A549 (cell line): Measurements from ENCODE around the gene TMEM154. TPM values are rescaled to one million over a fixed set of nuclear protein-coding genes. Genes with fewer than 3 reads are reported as not detected.

Source experiments
- ATAC-seq, 2 experiments: fragments of 200-7000 bp in 1 of 2; fragments of >200 bp in 1 of 2; cut with Nextera tagmentation in 1 of 2; cut with Tn5 transposase in 1 of 2; 3 replicates each; pipeline versions ENCODE4 v1.8.0 to v1.9.1; 2018 to 2020; ENCODE audit warnings: mild to moderate bottlenecking in 1 of 2, moderate library complexity in 1 of 2
- CTCF ChIA-PET: fragments of 300-600 bp; sonication (Branson Sonifier 250); formaldehyde crosslinking; extraction: SDS; loops from one replicate; lab custom pipeline; 2021; ENCODE audit warnings: antibody characterized with exemption, inconsistent platforms; lab: Yijun Ruan, JAX
- POLR2A ChIA-PET: fragments of 350-600 bp; formaldehyde crosslinking; extraction: SDS; loops from one replicate; lab custom pipeline; 2021; ENCODE audit warnings: antibody characterized with exemption, inconsistent platforms; lab: Yijun Ruan, JAX
- DNase-seq, 2 experiments: peaks; one replicate each; pipeline versions ENCODE4 v3.0.0 to v3.0.0-alpha.2; 2011 to 2016; ENCODE audit warnings: low read depth in 1 of 2, low spot score in 1 of 2
- FAIRE-seq: peaks from 2 replicates; lab custom pipeline; 2011; peaks lifted over from hg19 to GRCh38; lab: Jason Lieb, UNC
- H3K27ac ChIP-seq, 2 experiments: fragments of >200 bp; sonication (Bioruptor Twin); formaldehyde crosslinking; 3 replicates each; pipeline ENCODE4 v1.5.1; 2016 to 2017
- H3K4me1 ChIP-seq: fragments of >200 bp; sonication (Bioruptor Twin); formaldehyde crosslinking; 3 replicates; pipeline ENCODE4 v1.6.1; 2016
- H3K4me2 ChIP-seq: fragments of >200 bp; sonication (Bioruptor Twin); formaldehyde crosslinking; 3 replicates; pipeline ENCODE4 v1.6.1; 2016
- H3K4me3 ChIP-seq: fragments of >200 bp; sonication (Bioruptor Twin); formaldehyde crosslinking; 3 replicates; pipeline ENCODE4 v1.5.1; 2016
- H3K9me3 ChIP-seq: fragments of >200 bp; sonication (Bioruptor Twin); formaldehyde crosslinking; 3 replicates; pipeline ENCODE4 v1.6.1; 2016
- ATOH8 ChIP-seq: fragments of 250-450 bp; sonication (Bioruptor Pico); IDR thresholded peaks from 2 replicates; pipeline ENCODE4 v1.5.0; 2020; ENCODE audit warnings: low read depth, mild to moderate bottlenecking, moderate library complexity
- CHD2 ChIP-seq: fragments of 150-350 bp; IDR thresholded peaks from 2 replicates; pipeline ENCODE4 v1.6.1; 2014; ENCODE audit warnings: low read length; ENCODE audit not compliant: partially characterized antibody
- CHD4 ChIP-seq: fragments of 200-600 bp; sonication (generic); IDR thresholded peaks from 2 replicates; pipeline ENCODE4 v1.6.1; 2016; ENCODE audit warnings: antibody characterized with exemption, mild to moderate bottlenecking, borderline replicate concordance
- EP300 ChIP-seq, 2 experiments: fragments of >200 bp; sonication (Bioruptor Twin); formaldehyde crosslinking; IDR thresholded peaks; 2 replicates in 1 of 2; 3 replicates in 1 of 2; pipeline ENCODE4 v1.6.1; 2016 to 2017
- ESRRA ChIP-seq: fragments of 150-350 bp; IDR thresholded peaks from 2 replicates; pipeline ENCODE4 v1.6.1; 2014; ENCODE audit warnings: mild to moderate bottlenecking, low read length, borderline replicate concordance
- FOSL2 ChIP-seq, 2 experiments: fragments of 450-650 bp in 1 of 2; fragments of >200 bp in 1 of 2; sonication (Bioruptor Twin) in 1 of 2; formaldehyde crosslinking; IDR thresholded peaks; 2 replicates each; pipeline versions ENCODE4 v1.5.0 to v1.6.1; 2016 to 2020; ENCODE audit warnings: mild to moderate bottlenecking in 1 of 2, moderate library complexity in 1 of 2
- HDAC2 ChIP-seq: fragments of 200-600 bp; sonication (generic); IDR thresholded peaks from 2 replicates; pipeline ENCODE4 v1.6.1; 2016
- HEYL ChIP-seq: fragments of 250-450 bp; sonication (Bioruptor Pico); IDR thresholded peaks from 2 replicates; pipeline ENCODE4 v1.8.0; 2021; ENCODE audit warnings: mild to moderate bottlenecking, moderate library complexity
- HMGXB4 ChIP-seq: fragments of 250-450 bp; sonication (Bioruptor Pico); IDR thresholded peaks from 2 replicates; pipeline ENCODE4 v1.5.0; 2021; ENCODE audit warnings: mild to moderate bottlenecking, moderate library complexity, borderline replicate concordance
- JUNB ChIP-seq: fragments of >200 bp; sonication (Bioruptor Twin); formaldehyde crosslinking; IDR thresholded peaks from 2 replicates; pipeline ENCODE4 v1.6.1; 2016
- KDM1A ChIP-seq: fragments of 200-600 bp; sonication (generic); IDR thresholded peaks from 2 replicates; pipeline ENCODE4 v1.6.1; 2016; ENCODE audit warnings: low read depth, mild to moderate bottlenecking
- NFE2L2 ChIP-seq: fragments of 150-350 bp; conservative IDR thresholded peaks from 2 replicates; pipeline ENCODE4 v1.6.1; 2014; ENCODE audit warnings: low read length
- NR3C1 ChIP-seq: fragments of >200 bp; sonication (Bioruptor Twin); formaldehyde crosslinking; IDR thresholded peaks from 3 replicates; pipeline ENCODE4 v1.6.1; 2017
- RNF2 ChIP-seq: fragments of 200-600 bp; sonication (generic); IDR thresholded peaks from 2 replicates; pipeline ENCODE4 v1.6.1; 2016; ENCODE audit warnings: low read depth, mild to moderate bottlenecking, antibody characterized with exemption, moderate library complexity, borderline replicate concordance
- TP53 ChIP-seq: fragments of 250-450 bp; sonication (Bioruptor Pico); IDR thresholded peaks from 2 replicates; pipeline ENCODE4 v1.5.0; 2021; ENCODE audit warnings: mild to moderate bottlenecking, moderate library complexity
- ZC3H11A ChIP-seq: fragments of 450-650 bp; IDR thresholded peaks from 2 replicates; pipeline ENCODE4 v1.6.1; 2014; ENCODE audit warnings: antibody characterized with exemption, mild to moderate bottlenecking
- ZNF302 ChIP-seq: fragments of 250-450 bp; sonication (Bioruptor Pico); IDR thresholded peaks from 2 replicates; pipeline ENCODE4 v1.9.0; 2021; ENCODE audit warnings: inconsistent platforms, mild to moderate bottlenecking, moderate library complexity
- WGBS: methylation state at CpG from one replicate; pipeline ENCODE4 v1.1.6; 2017; ENCODE audit errors: missing lambda C conversion rate; 5-methylcytosine and 5-hydroxymethylcytosine counted together
- polyA plus RNA-seq, 4 experiments: library from polyadenylated mRNA; depleted of rRNA in 3 of 4; stranded (reverse); fragments of >200 nt; fragmentation: RNase III in 1 of 4; extraction: RNeasy Plus Mini Kit Qiagen cat#74134 plus additional on column Dnase treatment in 1 of 4; gene quantifications; 2 replicates in 3 of 4; 3 replicates in 1 of 4; pipeline ENCODE4 v1.2.3, GENCODE V29; 2011 to 2017
- TF ChIP-seq, protein P1 (sequence below): fragments of 200-600 bp; sonication (generic); IDR thresholded peaks from 2 replicates; pipeline ENCODE4 v1.6.1; 2016; ENCODE audit warnings: antibody characterized with exemption, mild to moderate bottlenecking, moderate library complexity
- TF ChIP-seq, protein P2 (sequence below): fragments of 450-650 bp; IDR thresholded peaks from 2 replicates; pipeline ENCODE4 v1.6.1; 2014; ENCODE audit warnings: antibody characterized with exemption
- TF ChIP-seq, protein P3 (sequence below): fragments of >200 bp; sonication (Bioruptor Twin); formaldehyde crosslinking; IDR thresholded peaks from 3 replicates; pipeline ENCODE4 v1.5.1; 2016

TMEM154 gene
- polyA plus RNA-seq, 2 of the 4 experiments (the other 2 are of a cell fraction) = 0.05 to 0.31 TPM

- no peak overlapping the region for H3K4me2 ChIP-seq
- no peak for DNase-seq
- H3K4me3 ChIP-seq = no peak overlapping the region
- no peak overlapping the region for H3K27ac ChIP-seq
- WGBS = 68% methylated on average over 6 of the region's 6 CpGs
- TF ChIP-seq HEYL (CRISPR knock-in tag) (no peak), NR3C1 (no peak), EP300 (IDR thresholded peaks at IDR 0.05) (no peak), RNF2 (no peak), CHD2 (no peak)
- TF ChIP-seq, protein P1, sequence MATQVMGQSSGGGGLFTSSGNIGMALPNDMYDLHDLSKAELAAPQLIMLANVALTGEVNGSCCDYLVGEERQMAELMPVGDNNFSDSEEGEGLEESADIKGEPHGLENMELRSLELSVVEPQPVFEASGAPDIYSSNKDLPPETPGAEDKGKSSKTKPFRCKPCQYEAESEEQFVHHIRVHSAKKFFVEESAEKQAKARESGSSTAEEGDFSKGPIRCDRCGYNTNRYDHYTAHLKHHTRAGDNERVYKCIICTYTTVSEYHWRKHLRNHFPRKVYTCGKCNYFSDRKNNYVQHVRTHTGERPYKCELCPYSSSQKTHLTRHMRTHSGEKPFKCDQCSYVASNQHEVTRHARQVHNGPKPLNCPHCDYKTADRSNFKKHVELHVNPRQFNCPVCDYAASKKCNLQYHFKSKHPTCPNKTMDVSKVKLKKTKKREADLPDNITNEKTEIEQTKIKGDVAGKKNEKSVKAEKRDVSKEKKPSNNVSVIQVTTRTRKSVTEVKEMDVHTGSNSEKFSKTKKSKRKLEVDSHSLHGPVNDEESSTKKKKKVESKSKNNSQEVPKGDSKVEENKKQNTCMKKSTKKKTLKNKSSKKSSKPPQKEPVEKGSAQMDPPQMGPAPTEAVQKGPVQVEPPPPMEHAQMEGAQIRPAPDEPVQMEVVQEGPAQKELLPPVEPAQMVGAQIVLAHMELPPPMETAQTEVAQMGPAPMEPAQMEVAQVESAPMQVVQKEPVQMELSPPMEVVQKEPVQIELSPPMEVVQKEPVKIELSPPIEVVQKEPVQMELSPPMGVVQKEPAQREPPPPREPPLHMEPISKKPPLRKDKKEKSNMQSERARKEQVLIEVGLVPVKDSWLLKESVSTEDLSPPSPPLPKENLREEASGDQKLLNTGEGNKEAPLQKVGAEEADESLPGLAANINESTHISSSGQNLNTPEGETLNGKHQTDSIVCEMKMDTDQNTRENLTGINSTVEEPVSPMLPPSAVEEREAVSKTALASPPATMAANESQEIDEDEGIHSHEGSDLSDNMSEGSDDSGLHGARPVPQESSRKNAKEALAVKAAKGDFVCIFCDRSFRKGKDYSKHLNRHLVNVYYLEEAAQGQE = no peak
- ChIA-PET CTCF (interaction anchor here (0.6 kb wide), 1 partner anchor 750 kb away, joined by 3 read pairs; no protein-coding TSS in a partner anchor), POLR2A (no interaction called here)
- no peak for ATAC-seq
- no peaks in the 10 kb centered on the region; the same call in 2 of the 3 replicates for H3K9me3 ChIP-seq
- H3K4me1 ChIP-seq = no peaks in the 10 kb centered on the region
- no peak for FAIRE-seq
Measured at GRCh38 chr4:152663203-152664066, 16.4 kb downstream of the TMEM154 start.

- Histone ChIP-seq H3K4me3 (no peak overlapping the region), H3K27ac (no peak overlapping the region), H3K4me1 (no peaks in the 10 kb centered on the region), H3K9me3 (peaks cover 8% of the 10 kb centered on the region; the same call in 2 of the 3 replicates), H3K4me2 (no peak overlapping the region)
- ATAC-seq (no peak), FAIRE-seq (no peak), DNase-seq (no peak)
- no peak for TF ChIP-seq RNF2
- TF ChIP-seq JUNB = no peak
- TF ChIP-seq ESRRA = no peak
- TF ChIP-seq HMGXB4 (CRISPR knock-in tag) = no peak
- no peak for TF ChIP-seq CHD4
- TF ChIP-seq TP53 (CRISPR knock-in tag) = no peak
- TF ChIP-seq, protein P2, sequence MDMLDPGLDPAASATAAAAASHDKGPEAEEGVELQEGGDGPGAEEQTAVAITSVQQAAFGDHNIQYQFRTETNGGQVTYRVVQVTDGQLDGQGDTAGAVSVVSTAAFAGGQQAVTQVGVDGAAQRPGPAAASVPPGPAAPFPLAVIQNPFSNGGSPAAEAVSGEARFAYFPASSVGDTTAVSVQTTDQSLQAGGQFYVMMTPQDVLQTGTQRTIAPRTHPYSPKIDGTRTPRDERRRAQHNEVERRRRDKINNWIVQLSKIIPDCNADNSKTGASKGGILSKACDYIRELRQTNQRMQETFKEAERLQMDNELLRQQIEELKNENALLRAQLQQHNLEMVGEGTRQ = no peak
- no peak for TF ChIP-seq HDAC2
- WGBS = 37% methylated on average over 2 of the region's 2 CpGs
- POLR2A ChIA-PET = no interaction called here
- CTCF ChIA-PET = no interaction called here
Measured at GRCh38 chr4:152661649-152662048, 18.1 kb downstream of the TMEM154 start.

DNA sequence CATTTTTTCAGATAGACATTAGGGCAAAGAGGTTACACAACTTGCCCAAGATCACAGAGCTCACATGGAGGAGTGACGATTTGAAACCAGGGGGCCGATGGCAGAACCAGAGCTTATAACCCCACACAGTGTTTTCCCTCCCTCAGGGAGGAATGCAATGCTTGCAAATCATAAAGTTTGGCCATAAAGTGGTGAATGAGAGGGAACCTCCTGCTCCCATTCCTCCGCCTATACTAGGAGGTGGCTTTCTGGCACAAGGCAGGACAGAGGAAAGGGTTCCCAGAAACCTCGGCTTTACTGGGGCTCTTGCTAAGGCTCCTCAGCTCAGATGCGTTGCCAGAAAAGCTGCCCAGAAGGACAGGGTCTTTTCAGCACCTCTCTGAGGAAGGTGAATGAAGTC, 19.3 kb downstream of the TMEM154 start:
- no peak overlapping the region for H3K4me3 ChIP-seq
- ChIA-PET CTCF (no interaction called here), POLR2A (no interaction called here)
- H3K27ac ChIP-seq = no peak overlapping the region
- ATAC-seq (no peak), FAIRE-seq (no peak), DNase-seq (no peak)
- H3K4me2 ChIP-seq = no peak overlapping the region
- H3K4me1 ChIP-seq = no peaks in the 10 kb centered on the region
- 62% methylated on average over 4 of the region's 5 CpGs for WGBS
- H3K9me3 ChIP-seq = peaks cover 8% of the 10 kb centered on the region; the same call in 2 of the 3 replicates
- TF ChIP-seq HMGXB4 (CRISPR knock-in tag) (no peak), HEYL (CRISPR knock-in tag) (no peak), ESRRA (no peak), ATOH8 (CRISPR knock-in tag) (no peak), NFE2L2 (no peak), ZC3H11A (no peak), FOSL2 (IDR thresholded peaks at IDR 0.05) (no peak), FOSL2 (CRISPR knock-in tag; IDR thresholded peaks at IDR 0.05) (no peak), KDM1A (no peak), ZNF302 (CRISPR knock-in tag) (no peak)
- TF ChIP-seq, protein P3, sequence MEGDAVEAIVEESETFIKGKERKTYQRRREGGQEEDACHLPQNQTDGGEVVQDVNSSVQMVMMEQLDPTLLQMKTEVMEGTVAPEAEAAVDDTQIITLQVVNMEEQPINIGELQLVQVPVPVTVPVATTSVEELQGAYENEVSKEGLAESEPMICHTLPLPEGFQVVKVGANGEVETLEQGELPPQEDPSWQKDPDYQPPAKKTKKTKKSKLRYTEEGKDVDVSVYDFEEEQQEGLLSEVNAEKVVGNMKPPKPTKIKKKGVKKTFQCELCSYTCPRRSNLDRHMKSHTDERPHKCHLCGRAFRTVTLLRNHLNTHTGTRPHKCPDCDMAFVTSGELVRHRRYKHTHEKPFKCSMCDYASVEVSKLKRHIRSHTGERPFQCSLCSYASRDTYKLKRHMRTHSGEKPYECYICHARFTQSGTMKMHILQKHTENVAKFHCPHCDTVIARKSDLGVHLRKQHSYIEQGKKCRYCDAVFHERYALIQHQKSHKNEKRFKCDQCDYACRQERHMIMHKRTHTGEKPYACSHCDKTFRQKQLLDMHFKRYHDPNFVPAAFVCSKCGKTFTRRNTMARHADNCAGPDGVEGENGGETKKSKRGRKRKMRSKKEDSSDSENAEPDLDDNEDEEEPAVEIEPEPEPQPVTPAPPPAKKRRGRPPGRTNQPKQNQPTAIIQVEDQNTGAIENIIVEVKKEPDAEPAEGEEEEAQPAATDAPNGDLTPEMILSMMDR = no peak
